Measurements from ENCODE around the gene SATB1. TPM values are rescaled to one million over a fixed set of nuclear protein-coding genes. Genes with fewer than 3 reads are reported as not detected.

The SATB1 gene
- total and polyA plus RNA-seq, 2 experiments from 2014 or later = 17.4 to 28.9 TPM

GRCh38 chr3:18436213-18436612 lies 11.1 kb upstream of the SATB1 start:
- Histone ChIP-seq H3K4me3 (no peak overlapping the region), H2AFZ (no peak overlapping the region), H3K27ac (ENCODE audit: low read depth) (no peak overlapping the region), H3K27me3 (ENCODE audit: insufficient read depth) (no peaks in the 10 kb centered on the region), H3F3A (replicated peaks; ENCODE audit: low read depth) (no peaks in the 10 kb centered on the region), H4K20me1 (replicated peaks; ENCODE audit: insufficient read depth) (no peaks in the 10 kb centered on the region), H3K36me3 (ENCODE audit: insufficient read depth) (no peaks in the 10 kb centered on the region), H3K4me1 (ENCODE audit: insufficient read depth) (peaks cover 25% of the 10 kb centered on the region), H3K9me2 (ENCODE audit: insufficient read depth) (no peaks in the 10 kb centered on the region), H3K4me2 (no peak overlapping the region), H3K79me2 (replicated peaks; ENCODE audit: insufficient read depth) (peaks cover 14% of the 10 kb centered on the region; the same call in 1 of the 2 replicates)
- peak; percentile 10 for DNase-seq (ENCODE audit: low spot score)
- Mint-ChIP-seq H3K9me3 (no peaks in the 10 kb centered on the region), H3K4me3 (no peak overlapping the region), H3K36me3 (ENCODE audit: low read depth) (no peaks in the 10 kb centered on the region), H3K4me1 (peaks cover 29% of the 10 kb centered on the region), H3K27me3 (ENCODE audit: insufficient read depth, low read depth, poor library complexity) (no peaks in the 10 kb centered on the region), H3K27ac (no peak overlapping the region)
- TF ChIP-seq STAT1 (IDR thresholded peaks at IDR 0.05; ENCODE audit: unreplicated experiment) (no peak), NANOG (IDR thresholded peaks at IDR 0.05; ENCODE audit: borderline replicate concordance) (no peak), EZH2phosphoT487 (IDR thresholded peaks at IDR 0.05; ENCODE audit: unreplicated experiment) (no peak), EZH2 (IDR thresholded peaks at IDR 0.05; ENCODE audit: low read depth, unreplicated experiment) (no peak), ZNF331 (CRISPR knock-in tag; IDR thresholded peaks at IDR 0.05; ENCODE audit: low read depth) (no peak)
- TF ChIP-seq, protein P1, sequence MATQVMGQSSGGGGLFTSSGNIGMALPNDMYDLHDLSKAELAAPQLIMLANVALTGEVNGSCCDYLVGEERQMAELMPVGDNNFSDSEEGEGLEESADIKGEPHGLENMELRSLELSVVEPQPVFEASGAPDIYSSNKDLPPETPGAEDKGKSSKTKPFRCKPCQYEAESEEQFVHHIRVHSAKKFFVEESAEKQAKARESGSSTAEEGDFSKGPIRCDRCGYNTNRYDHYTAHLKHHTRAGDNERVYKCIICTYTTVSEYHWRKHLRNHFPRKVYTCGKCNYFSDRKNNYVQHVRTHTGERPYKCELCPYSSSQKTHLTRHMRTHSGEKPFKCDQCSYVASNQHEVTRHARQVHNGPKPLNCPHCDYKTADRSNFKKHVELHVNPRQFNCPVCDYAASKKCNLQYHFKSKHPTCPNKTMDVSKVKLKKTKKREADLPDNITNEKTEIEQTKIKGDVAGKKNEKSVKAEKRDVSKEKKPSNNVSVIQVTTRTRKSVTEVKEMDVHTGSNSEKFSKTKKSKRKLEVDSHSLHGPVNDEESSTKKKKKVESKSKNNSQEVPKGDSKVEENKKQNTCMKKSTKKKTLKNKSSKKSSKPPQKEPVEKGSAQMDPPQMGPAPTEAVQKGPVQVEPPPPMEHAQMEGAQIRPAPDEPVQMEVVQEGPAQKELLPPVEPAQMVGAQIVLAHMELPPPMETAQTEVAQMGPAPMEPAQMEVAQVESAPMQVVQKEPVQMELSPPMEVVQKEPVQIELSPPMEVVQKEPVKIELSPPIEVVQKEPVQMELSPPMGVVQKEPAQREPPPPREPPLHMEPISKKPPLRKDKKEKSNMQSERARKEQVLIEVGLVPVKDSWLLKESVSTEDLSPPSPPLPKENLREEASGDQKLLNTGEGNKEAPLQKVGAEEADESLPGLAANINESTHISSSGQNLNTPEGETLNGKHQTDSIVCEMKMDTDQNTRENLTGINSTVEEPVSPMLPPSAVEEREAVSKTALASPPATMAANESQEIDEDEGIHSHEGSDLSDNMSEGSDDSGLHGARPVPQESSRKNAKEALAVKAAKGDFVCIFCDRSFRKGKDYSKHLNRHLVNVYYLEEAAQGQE (IDR thresholded peaks at IDR 0.05; ENCODE audit: unreplicated experiment) = no peak
- TF ChIP-seq, protein P2, sequence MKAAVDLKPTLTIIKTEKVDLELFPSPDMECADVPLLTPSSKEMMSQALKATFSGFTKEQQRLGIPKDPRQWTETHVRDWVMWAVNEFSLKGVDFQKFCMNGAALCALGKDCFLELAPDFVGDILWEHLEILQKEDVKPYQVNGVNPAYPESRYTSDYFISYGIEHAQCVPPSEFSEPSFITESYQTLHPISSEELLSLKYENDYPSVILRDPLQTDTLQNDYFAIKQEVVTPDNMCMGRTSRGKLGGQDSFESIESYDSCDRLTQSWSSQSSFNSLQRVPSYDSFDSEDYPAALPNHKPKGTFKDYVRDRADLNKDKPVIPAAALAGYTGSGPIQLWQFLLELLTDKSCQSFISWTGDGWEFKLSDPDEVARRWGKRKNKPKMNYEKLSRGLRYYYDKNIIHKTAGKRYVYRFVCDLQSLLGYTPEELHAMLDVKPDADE (IDR thresholded peaks at IDR 0.05) = no peak
- TF ChIP-seq, protein P3, sequence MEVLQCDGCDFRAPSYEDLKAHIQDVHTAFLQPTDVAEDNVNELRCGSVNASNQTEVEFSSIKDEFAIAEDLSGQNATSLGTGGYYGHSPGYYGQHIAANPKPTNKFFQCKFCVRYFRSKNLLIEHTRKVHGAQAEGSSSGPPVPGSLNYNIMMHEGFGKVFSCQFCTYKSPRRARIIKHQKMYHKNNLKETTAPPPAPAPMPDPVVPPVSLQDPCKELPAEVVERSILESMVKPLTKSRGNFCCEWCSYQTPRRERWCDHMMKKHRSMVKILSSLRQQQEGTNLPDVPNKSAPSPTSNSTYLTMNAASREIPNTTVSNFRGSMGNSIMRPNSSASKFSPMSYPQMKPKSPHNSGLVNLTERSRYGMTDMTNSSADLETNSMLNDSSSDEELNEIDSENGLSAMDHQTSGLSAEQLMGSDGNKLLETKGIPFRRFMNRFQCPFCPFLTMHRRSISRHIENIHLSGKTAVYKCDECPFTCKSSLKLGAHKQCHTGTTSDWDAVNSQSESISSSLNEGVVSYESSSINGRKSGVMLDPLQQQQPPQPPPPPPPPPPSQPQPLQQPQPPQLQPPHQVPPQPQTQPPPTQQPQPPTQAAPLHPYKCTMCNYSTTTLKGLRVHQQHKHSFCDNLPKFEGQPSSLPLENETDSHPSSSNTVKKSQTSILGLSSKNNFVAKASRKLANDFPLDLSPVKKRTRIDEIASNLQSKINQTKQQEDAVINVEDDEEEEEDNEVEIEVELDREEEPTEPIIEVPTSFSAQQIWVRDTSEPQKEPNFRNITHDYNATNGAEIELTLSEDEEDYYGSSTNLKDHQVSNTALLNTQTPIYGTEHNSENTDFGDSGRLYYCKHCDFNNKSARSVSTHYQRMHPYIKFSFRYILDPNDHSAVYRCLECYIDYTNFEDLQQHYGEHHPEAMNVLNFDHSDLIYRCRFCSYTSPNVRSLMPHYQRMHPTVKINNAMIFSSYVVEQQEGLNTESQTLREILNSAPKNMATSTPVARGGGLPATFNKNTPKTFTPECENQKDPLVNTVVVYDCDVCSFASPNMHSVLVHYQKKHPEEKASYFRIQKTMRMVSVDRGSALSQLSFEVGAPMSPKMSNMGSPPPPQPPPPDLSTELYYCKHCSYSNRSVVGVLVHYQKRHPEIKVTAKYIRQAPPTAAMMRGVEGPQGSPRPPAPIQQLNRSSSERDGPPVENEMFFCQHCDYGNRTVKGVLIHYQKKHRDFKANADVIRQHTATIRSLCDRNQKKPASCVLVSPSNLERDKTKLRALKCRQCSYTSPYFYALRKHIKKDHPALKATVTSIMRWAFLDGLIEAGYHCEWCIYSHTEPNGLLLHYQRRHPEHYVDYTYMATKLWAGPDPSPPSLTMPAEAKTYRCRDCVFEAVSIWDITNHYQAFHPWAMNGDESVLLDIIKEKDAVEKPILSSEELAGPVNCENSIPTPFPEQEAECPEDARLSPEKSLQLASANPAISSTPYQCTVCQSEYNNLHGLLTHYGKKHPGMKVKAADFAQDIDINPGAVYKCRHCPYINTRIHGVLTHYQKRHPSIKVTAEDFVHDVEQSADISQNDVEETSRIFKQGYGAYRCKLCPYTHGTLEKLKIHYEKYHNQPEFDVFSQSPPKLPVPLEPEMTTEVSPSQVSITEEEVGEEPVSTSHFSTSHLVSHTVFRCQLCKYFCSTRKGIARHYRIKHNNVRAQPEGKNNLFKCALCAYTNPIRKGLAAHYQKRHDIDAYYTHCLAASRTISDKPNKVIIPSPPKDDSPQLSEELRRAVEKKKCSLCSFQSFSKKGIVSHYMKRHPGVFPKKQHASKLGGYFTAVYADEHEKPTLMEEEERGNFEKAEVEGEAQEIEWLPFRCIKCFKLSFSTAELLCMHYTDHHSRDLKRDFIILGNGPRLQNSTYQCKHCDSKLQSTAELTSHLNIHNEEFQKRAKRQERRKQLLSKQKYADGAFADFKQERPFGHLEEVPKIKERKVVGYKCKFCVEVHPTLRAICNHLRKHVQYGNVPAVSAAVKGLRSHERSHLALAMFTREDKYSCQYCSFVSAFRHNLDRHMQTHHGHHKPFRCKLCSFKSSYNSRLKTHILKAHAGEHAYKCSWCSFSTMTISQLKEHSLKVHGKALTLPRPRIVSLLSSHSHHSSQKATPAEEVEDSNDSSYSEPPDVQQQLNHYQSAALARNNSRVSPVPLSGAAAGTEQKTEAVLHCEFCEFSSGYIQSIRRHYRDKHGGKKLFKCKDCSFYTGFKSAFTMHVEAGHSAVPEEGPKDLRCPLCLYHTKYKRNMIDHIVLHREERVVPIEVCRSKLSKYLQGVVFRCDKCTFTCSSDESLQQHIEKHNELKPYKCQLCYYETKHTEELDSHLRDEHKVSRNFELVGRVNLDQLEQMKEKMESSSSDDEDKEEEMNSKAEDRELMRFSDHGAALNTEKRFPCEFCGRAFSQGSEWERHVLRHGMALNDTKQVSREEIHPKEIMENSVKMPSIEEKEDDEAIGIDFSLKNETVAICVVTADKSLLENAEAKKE (CRISPR knock-in tag; IDR thresholded peaks at IDR 0.05) = no peak
- peak; percentile 69 for ATAC-seq
